COLO829 (cell line): ENCODE results near the gene MSL3.

Experiments
- DNase-seq: peaks from one replicate; pipeline ENCODE4 v3.0.0; 2012; ENCODE audit warnings: low spot score

MSL3 gene

DNA sequence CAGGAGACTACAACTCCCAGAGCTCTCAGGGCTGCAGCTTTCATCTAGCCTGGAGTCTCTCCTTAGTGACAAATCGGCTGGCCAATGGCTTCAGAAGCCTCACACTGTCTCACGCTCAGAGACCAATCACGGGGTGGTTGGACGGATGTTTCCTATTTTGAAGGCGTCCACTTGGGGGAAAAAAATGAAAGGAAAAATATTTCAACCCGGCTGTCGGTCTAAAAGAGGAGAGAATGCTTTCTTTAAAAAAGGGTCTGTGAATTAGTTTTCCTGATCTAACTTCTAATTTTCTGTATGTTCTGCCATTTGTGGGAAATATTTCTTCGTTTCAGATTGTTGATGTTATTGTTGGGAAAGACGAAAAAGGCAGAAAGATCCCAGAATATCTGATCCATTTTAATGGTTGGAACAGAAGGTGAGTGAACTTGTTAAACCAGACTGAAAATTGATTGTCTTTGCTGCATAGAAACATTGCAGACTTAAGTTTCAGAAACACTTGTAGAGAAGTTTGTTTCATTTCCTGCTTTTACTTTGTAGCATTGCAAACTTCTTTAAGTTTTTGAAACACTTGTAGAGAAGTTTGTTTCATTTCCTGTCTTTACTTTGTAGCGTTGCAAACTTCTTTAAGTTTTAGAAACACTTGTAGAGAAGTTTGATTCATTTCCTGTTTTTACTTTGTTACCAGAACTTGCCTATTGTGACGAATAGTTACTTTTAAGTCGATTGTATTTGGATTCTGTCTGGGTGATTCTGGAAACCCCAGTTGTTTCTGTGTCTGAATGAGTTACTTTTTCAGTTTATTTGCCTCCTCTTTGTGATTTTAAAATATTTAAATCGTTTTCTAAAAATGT, 1.6 kb downstream of the MSL3 start:
- peak; percentile 89 for DNase-seq

GRCh38 chrX:11760958-11761357, 2.9 kb downstream of the MSL3 start:
- DNase-seq: no peak

DNA sequence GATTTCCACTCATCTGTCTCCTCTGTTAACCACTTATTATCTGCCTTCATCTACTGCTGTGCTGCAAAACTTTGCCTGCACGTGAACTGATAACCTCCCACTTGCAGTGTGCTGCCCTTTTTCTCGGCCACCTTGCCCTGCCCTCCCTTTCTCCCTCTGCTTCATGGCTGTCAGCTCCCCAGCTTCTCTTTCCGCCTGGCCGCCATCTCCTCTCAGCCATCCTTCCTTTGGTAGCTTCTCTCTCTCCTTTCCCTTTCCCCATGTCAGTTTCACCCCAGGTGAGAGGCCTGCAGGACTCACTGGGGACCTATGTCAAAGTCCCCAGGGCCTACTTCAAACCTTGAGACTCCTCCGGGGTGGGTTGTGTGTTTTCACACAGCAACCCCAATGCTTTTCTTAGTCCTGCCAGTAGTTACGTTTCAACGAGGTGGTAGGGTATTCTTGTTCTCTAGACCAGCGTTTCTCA, 6.6 kb downstream of the MSL3 start:
- DNase-seq: no peak

- no peak for DNase-seq
Measured at GRCh38 chrX:11765449-11765848, 7.4 kb downstream of the MSL3 start.

DNA sequence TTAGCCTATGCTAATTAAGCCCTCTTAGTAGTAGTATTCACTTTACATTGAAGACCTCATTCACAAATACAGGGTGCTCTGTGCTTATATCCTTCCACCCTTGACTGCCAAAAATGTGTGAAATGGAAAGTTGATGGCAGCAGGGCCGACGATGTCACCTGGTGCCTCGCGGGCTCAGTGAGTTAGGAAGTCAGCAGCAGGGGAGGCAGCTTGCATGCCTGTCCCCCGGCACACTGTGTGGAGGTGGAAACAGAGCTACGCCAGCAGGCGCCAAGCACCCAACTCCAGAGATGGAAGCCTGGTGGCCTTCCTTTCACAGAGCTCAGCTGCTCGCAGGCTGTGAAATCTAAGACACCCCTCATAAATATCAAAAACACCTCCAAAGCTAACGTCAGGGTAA, 8.4 kb downstream of the MSL3 start:
- DNase-seq: no peak

DNA sequence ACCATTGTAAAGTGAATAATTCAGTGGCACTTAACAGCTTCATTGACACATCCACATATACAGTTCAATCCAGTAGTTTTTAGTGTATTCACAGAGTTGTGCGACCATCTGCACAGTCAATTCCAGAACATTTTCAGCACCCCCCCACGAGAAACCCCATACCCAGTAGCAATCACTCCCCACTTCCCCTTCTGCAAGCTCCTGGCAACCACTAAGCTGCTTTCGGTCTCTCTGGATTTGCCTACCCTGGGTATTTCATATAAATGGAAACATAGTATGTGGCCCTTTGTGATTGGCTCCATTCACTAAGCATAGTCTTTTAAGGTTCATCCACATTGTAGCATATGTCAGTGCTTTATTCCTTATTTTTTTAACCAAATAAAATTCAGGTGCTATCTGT, 10.0 kb downstream of the MSL3 start:
- DNase-seq: no peak

DNA sequence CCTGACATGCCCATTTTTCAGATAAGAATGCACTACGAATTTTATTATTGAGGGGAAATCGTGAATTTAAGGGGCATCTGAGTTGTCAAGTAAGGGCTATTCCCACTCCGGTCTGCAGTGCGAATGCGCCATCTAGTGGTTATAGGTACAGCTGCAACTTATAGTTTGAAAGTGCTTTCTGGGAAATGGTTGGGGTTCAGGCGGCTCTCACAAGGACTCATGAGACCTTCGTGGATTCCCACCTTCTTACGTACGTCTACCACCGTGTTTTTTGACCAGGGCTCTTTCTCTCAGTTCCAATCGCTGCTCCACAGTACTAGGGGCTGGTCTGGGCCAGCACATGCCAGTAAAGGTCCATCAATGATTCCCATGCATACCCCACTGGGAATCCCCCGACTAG, 12.3 kb downstream of the MSL3 start:
- peak; percentile 52 for DNase-seq

DNA sequence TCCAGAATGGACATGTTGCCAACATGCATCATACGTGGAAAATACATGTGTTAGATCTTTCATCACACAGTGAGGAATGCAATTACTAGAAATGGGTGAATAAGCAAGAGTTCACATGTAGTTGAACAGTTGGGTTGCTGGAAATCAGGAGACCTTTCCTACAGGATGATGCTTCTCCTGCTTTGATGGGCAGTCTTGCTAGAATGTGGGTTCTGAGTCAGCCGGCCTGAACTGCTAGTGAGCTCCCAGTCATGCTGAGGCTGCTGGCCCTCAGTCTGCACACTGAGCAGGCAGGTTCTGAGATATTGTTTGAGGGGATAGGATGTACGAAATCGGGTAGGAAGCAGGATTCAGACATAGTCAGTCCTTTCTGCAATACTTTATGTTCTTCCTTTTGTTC, 20.2 kb downstream of the MSL3 start:
- DNase-seq: no peak

DNA sequence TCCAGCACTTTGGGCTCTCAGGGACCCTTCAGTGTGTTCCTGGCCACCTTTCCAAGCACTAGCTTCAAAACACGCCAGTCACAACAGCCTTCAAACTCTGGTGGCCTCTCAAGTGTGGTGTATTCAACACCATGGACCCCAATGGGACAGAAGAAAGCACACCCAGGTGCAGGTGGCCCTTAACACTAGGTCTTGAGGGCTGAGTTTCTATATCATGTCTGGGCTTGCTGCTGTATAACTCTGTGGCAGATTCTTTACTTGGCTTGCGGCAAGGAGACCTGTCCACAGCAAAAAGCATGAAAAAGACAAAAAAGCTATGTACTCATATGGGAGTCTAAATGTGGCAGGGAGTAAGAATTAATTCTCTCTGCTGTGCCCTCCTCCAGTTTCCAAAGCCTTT, 23.1 kb downstream of the MSL3 start:
- no peak for DNase-seq

DNA sequence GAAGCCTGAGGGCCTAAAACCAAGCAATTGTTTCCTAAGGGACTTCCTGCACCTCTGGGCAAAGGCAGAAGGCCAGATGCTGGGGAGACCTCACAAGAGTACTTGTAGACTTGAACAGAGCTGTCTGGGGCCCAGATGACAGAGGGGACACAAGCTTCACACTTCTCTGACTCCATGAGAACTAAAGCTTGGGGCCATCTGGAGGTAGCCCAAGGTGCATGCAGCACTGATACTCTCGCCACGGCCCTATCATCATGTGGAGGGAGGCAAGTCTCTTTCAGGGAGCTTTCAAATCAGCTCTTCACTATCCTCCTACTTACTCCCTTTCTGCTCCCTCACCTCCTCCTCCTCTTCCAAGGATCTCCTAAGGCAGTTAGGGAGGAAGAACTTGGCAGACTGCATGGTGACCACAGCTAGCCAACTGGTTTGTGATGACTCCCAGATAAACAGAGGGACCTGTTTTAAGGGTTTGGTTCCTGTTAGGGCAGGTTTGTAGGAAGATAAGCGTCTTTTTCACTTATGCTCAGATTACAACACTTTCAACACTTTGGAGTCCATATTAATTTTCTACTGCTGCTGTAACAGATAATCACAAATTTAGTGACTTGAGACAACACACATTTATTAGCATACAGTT, 23.8 kb downstream of the MSL3 start:
- DNase-seq: no peak

DNA sequence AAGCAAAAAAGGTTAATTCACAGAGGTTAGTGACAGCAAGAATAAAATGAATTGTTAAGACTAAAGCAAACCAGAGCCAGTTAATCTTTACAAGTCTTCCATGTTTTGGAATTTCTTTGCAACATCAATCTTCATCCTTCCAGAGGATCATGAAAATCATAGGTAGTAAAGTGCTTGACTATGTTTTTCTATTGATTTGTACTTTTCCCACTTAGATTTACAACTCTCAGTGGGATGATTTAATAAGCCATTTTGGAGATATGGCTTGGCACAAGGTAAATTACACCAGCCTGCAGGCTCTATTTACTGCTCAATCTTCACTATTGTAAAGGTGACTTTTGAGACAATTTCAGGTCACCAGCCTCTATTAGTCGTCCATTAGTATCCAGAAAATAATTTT, 26.5 kb downstream of the MSL3 start:
- no peak for DNase-seq

GRCh38 chrX:11786862-11787261, 28.8 kb downstream of the MSL3 start:
- DNase-seq: no peak

DNA sequence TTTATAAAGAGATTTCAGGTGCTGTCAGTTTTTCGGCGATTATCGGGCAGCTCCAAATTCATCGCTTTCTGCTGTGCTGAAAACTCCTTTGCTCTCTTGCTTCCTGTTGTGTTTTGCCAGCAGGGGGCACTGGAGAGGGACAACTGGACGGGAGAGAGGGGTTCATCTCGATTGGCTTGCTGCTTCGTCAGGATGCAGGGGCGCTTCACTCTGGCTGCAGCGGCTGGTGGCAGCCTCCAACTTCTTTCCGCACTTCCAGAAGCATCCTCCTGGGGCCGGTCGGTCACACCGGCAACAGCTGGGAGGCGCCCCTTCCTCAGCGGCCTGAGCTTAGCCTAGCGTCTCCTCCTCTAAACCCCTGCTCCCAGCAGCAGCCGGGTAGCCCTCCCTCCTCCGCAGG, 29.5 kb downstream of the MSL3 start:
- peak; percentile 14 for DNase-seq

DNA sequence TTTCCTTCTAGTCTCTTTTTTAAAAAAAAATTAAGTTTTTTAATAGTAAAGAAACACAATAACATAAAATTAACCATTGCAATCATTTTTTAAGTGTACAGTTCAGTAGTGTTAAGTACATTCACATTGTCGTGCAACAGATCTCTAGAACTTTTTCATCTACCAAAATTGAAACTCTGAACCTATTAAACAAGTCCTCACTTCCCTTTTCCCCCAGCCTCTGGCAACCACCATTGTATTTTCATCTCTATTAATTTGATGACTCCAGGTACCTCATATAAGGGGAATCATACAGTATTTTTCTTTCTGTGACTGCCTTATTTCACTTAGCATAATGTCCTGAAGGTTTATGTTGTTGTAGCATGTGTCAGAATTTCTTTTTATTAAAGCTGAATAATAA, 31.8 kb downstream of the MSL3 start:
- DNase-seq: no peak

DNA sequence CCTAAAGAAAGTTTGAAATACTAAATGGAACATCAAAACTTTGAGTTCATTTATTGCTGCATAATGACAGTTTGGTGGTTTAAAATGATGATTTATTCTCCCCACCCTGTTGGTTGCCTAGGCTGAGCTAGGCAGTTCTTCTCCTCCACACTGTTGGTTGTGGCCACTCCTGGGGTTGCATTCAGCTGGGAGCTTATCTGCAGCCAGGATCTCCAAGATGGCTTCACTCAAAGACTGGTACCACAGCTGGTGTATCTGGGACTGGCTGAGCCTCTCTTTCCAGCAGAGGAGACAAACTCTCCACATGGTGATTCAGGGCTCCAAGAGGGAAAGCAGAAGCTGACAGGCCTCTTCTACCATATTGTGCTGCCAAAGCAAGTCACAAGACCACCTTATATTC, 33.1 kb downstream of the MSL3 start:
- DNase-seq: no peak

- DNase-seq: no peak
Measured at GRCh38 chrX:11791537-11791936, 33.5 kb downstream of the MSL3 start.

DNA sequence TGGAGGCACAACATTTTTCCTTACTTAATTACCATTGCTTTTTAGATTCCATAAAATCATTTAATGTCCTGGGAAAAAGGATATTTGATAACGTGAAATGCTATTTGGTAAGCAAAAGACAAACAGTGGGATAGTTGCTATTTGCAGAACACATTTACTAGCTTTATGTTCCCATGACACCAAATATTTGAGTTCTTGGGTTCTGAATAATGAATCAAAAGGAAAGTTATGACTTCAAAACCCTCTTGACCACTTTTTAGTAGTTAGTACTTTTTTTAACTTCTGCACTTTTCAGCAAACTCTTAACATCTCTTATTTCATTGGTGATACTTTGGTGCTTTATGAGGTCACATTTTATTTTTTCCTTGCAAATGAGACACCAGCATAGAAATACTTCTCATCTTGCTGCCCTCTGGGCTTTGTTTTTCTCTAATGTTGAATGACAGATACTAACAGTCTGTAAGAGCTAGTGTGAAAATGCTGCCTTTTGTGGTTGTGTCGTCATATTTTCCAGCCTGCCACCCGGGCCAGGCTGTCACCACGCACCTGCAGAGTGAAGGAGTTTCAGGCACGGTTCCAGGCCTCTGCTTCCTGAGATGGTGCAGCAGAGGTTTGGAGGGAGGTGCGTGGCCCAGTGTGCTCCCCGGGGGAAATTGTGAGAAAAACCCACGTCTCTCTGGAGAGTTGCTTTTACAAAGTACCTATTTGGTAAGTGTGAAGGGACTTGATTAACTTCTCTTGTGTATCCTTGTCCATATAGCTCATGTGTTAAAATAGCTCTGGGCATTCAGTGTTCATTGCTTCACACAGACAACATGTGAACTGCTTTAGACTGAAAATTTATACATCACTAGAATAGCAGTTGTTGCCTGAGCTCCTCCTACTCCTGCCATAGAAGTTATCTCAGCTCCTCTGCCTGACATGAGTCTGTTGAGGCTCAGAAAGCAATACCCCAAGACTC, 34.7 kb downstream of the MSL3 start:
- DNase-seq: no peak

- DNase-seq: no peak
Measured at GRCh38 chrX:11793734-11794133, 35.7 kb downstream of the MSL3 start.

- no peak for DNase-seq
Measured at GRCh38 chrX:11813341-11813740, 55.3 kb downstream of the MSL3 start.
